ENCODE data around the gene HAP1.

The HAP1 gene

GRCh38 chr17:41683441-41684007, 50.9 kb downstream of the HAP1 start:
- H3K4me3 ChIP-seq = no peak overlapping the region
- no peak overlapping the region for H3K27ac ChIP-seq
- TF ChIP-seq CTCF (IDR thresholded peaks at IDR 0.05) = no peak
- DNase-seq (ENCODE audit: low spot score) = no peak

GRCh38 chr17:41682631-41683030, 51.8 kb downstream of the HAP1 start:
- Histone ChIP-seq H3K27ac (no peak overlapping the region), H3K4me3 (no peak overlapping the region)
- no peak for TF ChIP-seq CTCF (IDR thresholded peaks at IDR 0.05)
- DNase-seq (ENCODE audit: low spot score) = no peak

GRCh38 chr17:41681776-41682175, 52.7 kb downstream of the HAP1 start:
- no peak overlapping the region for H3K27ac ChIP-seq
- TF ChIP-seq CTCF (IDR thresholded peaks at IDR 0.05) = no peak
- no peak overlapping the region for H3K4me3 ChIP-seq
- DNase-seq (ENCODE audit: low spot score) = no peak

- no peak for DNase-seq (ENCODE audit: low spot score)
- H3K4me3 ChIP-seq = no peak overlapping the region
- no peak overlapping the region for H3K27ac ChIP-seq
- no peak for TF ChIP-seq CTCF (IDR thresholded peaks at IDR 0.05)
These were observed 53.9 kb downstream of the HAP1 start for GRCh38 chr17:41680426-41681040.

- no peak for TF ChIP-seq CTCF (IDR thresholded peaks at IDR 0.05)
- Histone ChIP-seq H3K4me3 (no peak overlapping the region), H3K27ac (peak overlapping the region in 1 of 2 donors; percentile 77)
- no peak for DNase-seq (ENCODE audit: low spot score)
These were observed 54.6 kb downstream of the HAP1 start for GRCh38 chr17:41679740-41680425.

GRCh38 chr17:41678907-41679739, 55.3 kb downstream of the HAP1 start:
- TF ChIP-seq CTCF (IDR thresholded peaks at IDR 0.05) = no peak
- peak overlapping the region in 1 of 2 donors; percentile 77 for H3K27ac ChIP-seq
- DNase-seq (ENCODE audit: low spot score) = no peak
- H3K4me3 ChIP-seq = peak overlapping the region; percentile 42

Data from coronary artery (tissue), 2 donors.